ENCODE data around the gene LHPP.
"Not testable (repeated sequence)": the region's sequence is repeated elsewhere in the genome, so short reads cannot be mapped to it uniquely, and the experiment has no call there.

The LHPP gene

GRCh38 chr10:124606822-124607221, 145.2 kb downstream of the LHPP start:
- no peak for DNase-seq (ENCODE audit: low spot score)

- DNase-seq (ENCODE audit: low spot score) = no peak
Measured at GRCh38 chr10:124607693-124608092, 146.1 kb downstream of the LHPP start.

GRCh38 chr10:124608093-124608721, 146.6 kb downstream of the LHPP start:
- no peak for DNase-seq (ENCODE audit: low spot score)

GRCh38 chr10:124609698-124610097, 148.1 kb downstream of the LHPP start:
- DNase-seq (ENCODE audit: low spot score) = no peak

GRCh38 chr10:124610186-124610585, 148.6 kb downstream of the LHPP start:
- not testable (repeated sequence) for DNase-seq (ENCODE audit: low spot score)

GRCh38 chr10:124610851-124611250, 149.2 kb downstream of the LHPP start:
- not testable (repeated sequence) for DNase-seq (ENCODE audit: low spot score)

GRCh38 chr10:124611738-124612137, 150.1 kb downstream of the LHPP start:
- no peak for DNase-seq (ENCODE audit: low spot score)

GRCh38 chr10:124612611-124613498, 151.2 kb downstream of the LHPP start:
- DNase-seq (ENCODE audit: low spot score) = no peak

- DNase-seq (ENCODE audit: low spot score) = no peak
Measured at GRCh38 chr10:124614003-124614659, 152.5 kb downstream of the LHPP start.

- DNase-seq (ENCODE audit: low spot score) = no peak
Measured at GRCh38 chr10:124615259-124615658, 153.6 kb downstream of the LHPP start.

- no peak for DNase-seq (ENCODE audit: low spot score)
Measured at GRCh38 chr10:124616040-124616835, 154.6 kb downstream of the LHPP start.

GRCh38 chr10:124616836-124617130, 155.2 kb downstream of the LHPP start:
- DNase-seq (ENCODE audit: low spot score) = no peak

- no peak for DNase-seq (ENCODE audit: low spot score)
Measured at GRCh38 chr10:124618470-124619073, 156.9 kb downstream of the LHPP start.

GRCh38 chr10:124619195-124619594, 157.6 kb downstream of the LHPP start:
- DNase-seq (ENCODE audit: low spot score) = no peak

- DNase-seq (ENCODE audit: low spot score) = no peak
Measured at GRCh38 chr10:124619802-124620490, 158.3 kb downstream of the LHPP start.

GRCh38 chr10:124621637-124622036, 160.0 kb downstream of the LHPP start:
- no peak for DNase-seq (ENCODE audit: low spot score)

- DNase-seq (ENCODE audit: low spot score) = no peak
Measured at GRCh38 chr10:124622158-124622557, 160.5 kb downstream of the LHPP start.

- no peak for DNase-seq (ENCODE audit: low spot score)
Measured at GRCh38 chr10:124622866-124623536, 161.4 kb downstream of the LHPP start.

- DNase-seq (ENCODE audit: low spot score) = no peak
Measured at GRCh38 chr10:124624006-124624405, 162.4 kb downstream of the LHPP start.

GRCh38 chr10:124624466-124624865, 162.8 kb downstream of the LHPP start:
- no peak for DNase-seq (ENCODE audit: low spot score)

- DNase-seq (ENCODE audit: low spot score) = no peak
Measured at GRCh38 chr10:124624895-124625294, 163.3 kb downstream of the LHPP start.
